ENCODE measurements around the gene TMEM191C.

DNA sequence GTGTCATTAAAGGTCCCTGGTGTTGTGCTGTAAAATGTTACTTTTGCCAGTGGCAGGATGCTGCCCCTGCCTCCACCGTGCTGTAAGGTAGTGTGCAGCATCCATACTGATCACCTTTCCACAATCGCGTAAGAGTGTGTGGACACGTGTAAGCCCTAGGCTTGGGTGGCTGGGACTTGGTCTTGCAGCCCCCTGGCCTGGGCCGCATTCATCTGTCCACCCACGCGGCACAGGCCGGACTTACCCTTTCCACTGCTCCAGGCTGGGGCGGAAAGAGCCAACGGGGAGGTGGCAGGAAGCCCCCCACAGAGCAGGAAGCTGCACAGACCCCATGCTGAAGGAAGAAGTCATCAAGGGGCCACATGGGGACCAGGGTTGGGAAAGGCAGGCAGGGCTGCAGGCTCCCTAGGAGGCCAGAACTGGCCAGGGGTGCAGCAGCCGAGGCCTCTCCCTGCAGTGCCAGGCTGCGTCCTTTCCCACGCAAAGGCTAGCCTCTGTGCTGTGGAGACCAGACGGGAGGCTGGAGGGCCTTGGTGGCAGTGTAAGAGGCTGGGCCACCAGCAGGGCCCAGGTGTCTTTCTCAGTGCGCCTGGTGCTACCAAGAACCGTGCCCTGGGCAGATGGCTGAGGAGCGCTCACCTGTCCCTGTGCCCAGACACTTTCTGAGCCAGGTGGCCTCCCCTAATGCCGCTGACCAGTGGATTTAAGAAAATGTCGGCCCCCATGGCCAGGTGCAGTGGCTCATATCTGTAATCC lies 11.7 kb upstream of the TMEM191C start:
- TF ChIP-seq, protein P1, sequence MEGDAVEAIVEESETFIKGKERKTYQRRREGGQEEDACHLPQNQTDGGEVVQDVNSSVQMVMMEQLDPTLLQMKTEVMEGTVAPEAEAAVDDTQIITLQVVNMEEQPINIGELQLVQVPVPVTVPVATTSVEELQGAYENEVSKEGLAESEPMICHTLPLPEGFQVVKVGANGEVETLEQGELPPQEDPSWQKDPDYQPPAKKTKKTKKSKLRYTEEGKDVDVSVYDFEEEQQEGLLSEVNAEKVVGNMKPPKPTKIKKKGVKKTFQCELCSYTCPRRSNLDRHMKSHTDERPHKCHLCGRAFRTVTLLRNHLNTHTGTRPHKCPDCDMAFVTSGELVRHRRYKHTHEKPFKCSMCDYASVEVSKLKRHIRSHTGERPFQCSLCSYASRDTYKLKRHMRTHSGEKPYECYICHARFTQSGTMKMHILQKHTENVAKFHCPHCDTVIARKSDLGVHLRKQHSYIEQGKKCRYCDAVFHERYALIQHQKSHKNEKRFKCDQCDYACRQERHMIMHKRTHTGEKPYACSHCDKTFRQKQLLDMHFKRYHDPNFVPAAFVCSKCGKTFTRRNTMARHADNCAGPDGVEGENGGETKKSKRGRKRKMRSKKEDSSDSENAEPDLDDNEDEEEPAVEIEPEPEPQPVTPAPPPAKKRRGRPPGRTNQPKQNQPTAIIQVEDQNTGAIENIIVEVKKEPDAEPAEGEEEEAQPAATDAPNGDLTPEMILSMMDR (IDR thresholded peaks at IDR 0.05; ENCODE audit: insufficient read depth, low read length) = no peak
- TF ChIP-seq POLR2AphosphoS5 (IDR thresholded peaks at IDR 0.05; ENCODE audit: low read depth) = no peak
- TF ChIP-seq SPI1 (IDR thresholded peaks at IDR 0.05; ENCODE audit: borderline replicate concordance, low read depth) = no peak

Measured in HL-60 (cell line).